ENCODE measurements around the gene KCNJ16. TPM values are rescaled to one million over a fixed set of nuclear protein-coding genes. Genes with fewer than 3 reads are reported as not detected.

Gene KCNJ16
- total RNA-seq, 1 donor, result under 0.01 TPM

DNA sequence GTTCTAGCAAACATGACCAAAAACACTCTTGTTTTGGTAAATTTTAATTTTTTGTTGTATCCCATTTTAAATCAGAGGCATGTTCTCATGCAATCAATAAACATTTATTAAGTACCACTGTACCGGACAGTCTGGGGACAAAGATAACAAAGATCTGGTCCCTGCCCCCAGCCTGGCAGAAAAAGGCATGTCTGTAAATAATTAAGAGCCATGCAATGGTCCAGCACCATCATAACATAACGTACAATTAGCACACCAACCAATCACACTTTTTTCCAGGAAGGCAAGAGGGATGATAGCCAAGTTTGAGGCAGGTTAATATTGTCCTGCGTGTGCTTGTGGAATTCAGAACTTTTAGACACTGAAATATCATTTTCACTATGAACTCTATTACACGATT lies 3.5 kb downstream of the KCNJ16 start:
- Histone ChIP-seq H3K4me3 (ENCODE audit: low read length) (no peak overlapping the region), H3K4me1 (ENCODE audit: insufficient read depth, low read length) (no peaks in the 10 kb centered on the region), H3K9me3 (ENCODE audit: low read depth, low read length) (no peaks in the 10 kb centered on the region), H3K27me3 (ENCODE audit: insufficient read depth, low read length) (no peaks in the 10 kb centered on the region)

GRCh38 chr17:70078994-70079531 lies 4.0 kb downstream of the KCNJ16 start:
- Histone ChIP-seq H3K4me3 (ENCODE audit: low read length) (no peak overlapping the region), H3K9me3 (ENCODE audit: low read depth, low read length) (no peaks in the 10 kb centered on the region), H3K27me3 (ENCODE audit: insufficient read depth, low read length) (no peaks in the 10 kb centered on the region), H3K4me1 (ENCODE audit: insufficient read depth, low read length) (no peaks in the 10 kb centered on the region)

- Histone ChIP-seq H3K27me3 (ENCODE audit: insufficient read depth, low read length) (no peaks in the 10 kb centered on the region), H3K4me1 (ENCODE audit: insufficient read depth, low read length) (no peaks in the 10 kb centered on the region), H3K4me3 (ENCODE audit: low read length) (no peak overlapping the region), H3K9me3 (ENCODE audit: low read depth, low read length) (no peaks in the 10 kb centered on the region)
These were observed 5.7 kb downstream of the KCNJ16 start for GRCh38 chr17:70080541-70081347.

DNA sequence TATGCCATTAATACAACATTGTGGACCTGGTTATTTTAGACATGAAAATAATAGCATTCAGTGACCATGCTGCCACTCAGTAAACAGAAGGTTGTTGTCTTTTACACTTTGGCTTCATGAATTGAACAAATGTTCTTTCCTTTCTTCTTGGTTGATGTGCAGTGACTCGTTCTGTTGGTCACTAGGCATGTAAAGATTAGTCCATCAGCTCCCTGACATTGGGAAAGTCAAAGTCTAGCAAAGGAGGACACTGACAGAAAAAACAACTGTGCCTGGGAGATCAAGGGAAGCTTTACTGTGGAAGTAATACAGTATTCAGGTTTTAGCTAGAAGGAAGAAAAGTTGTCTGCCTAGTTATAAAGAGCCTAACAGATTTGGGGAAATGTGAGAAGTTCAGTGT lies 6.9 kb downstream of the KCNJ16 start:
- H3K9me3 ChIP-seq (ENCODE audit: low read depth, low read length), result no peaks in the 10 kb centered on the region
- no peaks in the 10 kb centered on the region for H3K4me1 ChIP-seq (ENCODE audit: insufficient read depth, low read length)
- H3K4me3 ChIP-seq (ENCODE audit: low read length), result no peak overlapping the region
- no peaks in the 10 kb centered on the region for H3K27me3 ChIP-seq (ENCODE audit: insufficient read depth, low read length)

DNA sequence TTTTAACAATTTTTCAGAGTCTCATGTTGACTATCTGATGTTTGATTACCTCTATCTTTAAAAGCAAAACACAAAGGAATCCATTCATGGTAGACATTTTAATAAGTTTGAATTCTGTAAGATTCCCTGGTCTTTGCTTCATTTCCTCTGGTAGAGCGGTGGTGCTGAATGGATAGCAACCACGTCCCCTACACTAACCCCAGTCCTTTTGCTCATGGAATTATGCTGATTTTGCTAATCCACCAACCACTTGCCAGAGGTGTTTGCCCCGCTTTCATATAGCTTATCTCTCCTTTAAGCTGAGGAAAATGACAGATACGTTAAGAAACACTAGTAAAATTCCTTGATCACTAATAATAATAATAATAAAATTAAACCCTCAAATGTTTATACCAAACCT lies 9.5 kb downstream of the KCNJ16 start:
- H3K9me3 ChIP-seq (ENCODE audit: low read depth, low read length), result no peaks in the 10 kb centered on the region
- no peaks in the 10 kb centered on the region for H3K4me1 ChIP-seq (ENCODE audit: insufficient read depth, low read length)
- no peak overlapping the region for H3K4me3 ChIP-seq (ENCODE audit: low read length)
- H3K27me3 ChIP-seq (ENCODE audit: insufficient read depth, low read length), result no peaks in the 10 kb centered on the region

GRCh38 chr17:70086516-70086915 lies 11.5 kb downstream of the KCNJ16 start:
- Histone ChIP-seq H3K27me3 (ENCODE audit: insufficient read depth, low read length) (no peaks in the 10 kb centered on the region), H3K4me1 (ENCODE audit: insufficient read depth, low read length) (no peaks in the 10 kb centered on the region), H3K9me3 (ENCODE audit: low read depth, low read length) (no peaks in the 10 kb centered on the region), H3K4me3 (ENCODE audit: low read length) (no peak overlapping the region)

DNA sequence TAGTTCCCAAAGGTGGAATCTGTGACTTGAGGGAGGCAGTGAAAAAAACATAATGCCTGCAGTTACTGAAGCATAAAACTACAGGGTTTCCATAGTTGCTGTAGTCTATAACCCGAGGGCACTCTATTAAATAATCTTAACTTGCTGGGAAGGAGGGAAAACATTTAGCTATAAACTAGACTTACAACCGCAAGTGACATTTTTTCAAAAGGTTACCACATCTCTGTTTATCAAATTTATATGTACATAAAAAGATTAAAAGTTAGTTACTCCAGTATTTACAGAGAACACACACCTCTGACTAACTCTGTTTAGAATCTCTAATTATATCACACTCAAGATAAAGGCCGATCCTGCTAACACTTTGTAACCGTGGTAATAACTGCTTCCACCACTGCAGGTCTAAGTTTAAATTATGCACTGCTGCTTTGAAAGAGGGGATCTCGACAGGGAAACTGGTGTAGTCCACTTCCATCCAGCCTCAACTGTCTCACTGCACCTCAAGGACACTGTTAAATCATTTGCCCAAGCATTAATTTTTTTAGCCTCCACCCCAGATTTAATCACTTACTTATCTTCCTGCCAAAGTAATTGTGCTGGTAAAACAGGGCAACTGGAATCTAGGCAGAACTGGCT lies 14.6 kb downstream of the KCNJ16 start:
- Histone ChIP-seq H3K9me3 (ENCODE audit: low read depth, low read length) (no peaks in the 10 kb centered on the region), H3K4me3 (ENCODE audit: low read length) (no peak overlapping the region), H3K4me1 (ENCODE audit: insufficient read depth, low read length) (no peaks in the 10 kb centered on the region), H3K27me3 (ENCODE audit: insufficient read depth, low read length) (no peaks in the 10 kb centered on the region)

DNA sequence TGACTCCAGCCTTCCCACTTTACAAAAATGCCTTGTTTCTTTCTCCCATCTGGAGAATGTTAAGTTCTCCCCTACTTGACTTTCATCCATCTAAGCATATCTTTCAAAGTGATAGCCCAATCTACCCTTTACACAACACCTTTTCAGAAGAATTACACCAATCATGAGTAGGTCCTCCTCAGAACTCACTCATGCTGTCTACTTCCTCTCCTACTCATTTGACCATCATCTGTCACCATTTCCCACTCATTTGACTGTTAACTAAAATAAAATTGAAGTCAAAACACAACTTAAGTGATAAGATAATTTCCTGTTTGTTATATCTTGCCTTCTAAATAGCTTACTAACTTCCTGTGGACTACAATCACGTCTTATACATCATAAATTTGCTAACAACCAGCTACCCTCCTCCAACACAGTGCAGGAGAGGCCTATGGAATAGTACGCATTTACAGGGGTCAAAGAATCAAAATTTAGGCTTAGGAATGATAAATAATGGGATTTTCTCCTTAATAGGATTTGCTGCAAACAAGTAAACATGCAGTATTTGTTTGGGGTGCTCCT lies 16.1 kb downstream of the KCNJ16 start:
- Histone ChIP-seq H3K9me3 (ENCODE audit: low read depth, low read length) (no peaks in the 10 kb centered on the region), H3K27me3 (ENCODE audit: insufficient read depth, low read length) (no peaks in the 10 kb centered on the region), H3K4me1 (ENCODE audit: insufficient read depth, low read length) (no peaks in the 10 kb centered on the region), H3K4me3 (ENCODE audit: low read length) (no peak overlapping the region)

GRCh38 chr17:70091696-70092095 lies 16.7 kb downstream of the KCNJ16 start:
- no peaks in the 10 kb centered on the region for H3K27me3 ChIP-seq (ENCODE audit: insufficient read depth, low read length)
- no peaks in the 10 kb centered on the region for H3K9me3 ChIP-seq (ENCODE audit: low read depth, low read length)
- no peaks in the 10 kb centered on the region for H3K4me1 ChIP-seq (ENCODE audit: insufficient read depth, low read length)
- no peak overlapping the region for H3K4me3 ChIP-seq (ENCODE audit: low read length)

DNA sequence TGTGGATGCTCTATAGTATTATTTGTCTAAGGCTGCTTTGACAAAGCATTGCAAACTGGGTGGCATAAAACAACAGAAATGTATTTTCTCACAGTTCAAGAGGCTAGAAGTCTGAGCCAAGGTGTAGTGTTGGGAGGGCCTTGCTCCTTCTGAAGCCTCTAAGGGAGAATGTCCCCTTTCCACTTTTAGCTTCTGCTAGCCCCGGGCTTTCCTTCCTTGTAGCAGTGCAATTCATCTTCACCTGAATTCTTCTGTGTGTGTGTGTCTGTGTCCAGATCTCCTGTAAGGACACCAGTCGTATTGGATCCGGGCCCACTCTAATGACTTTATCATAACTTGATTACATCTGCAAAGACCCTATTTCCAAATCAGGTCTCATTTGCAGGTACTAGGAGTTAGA lies 18.1 kb downstream of the KCNJ16 start:
- Histone ChIP-seq H3K9me3 (ENCODE audit: low read depth, low read length) (no peaks in the 10 kb centered on the region), H3K4me1 (ENCODE audit: insufficient read depth, low read length) (no peaks in the 10 kb centered on the region), H3K27me3 (ENCODE audit: insufficient read depth, low read length) (no peaks in the 10 kb centered on the region), H3K4me3 (ENCODE audit: low read length) (no peak overlapping the region)

- no peaks in the 10 kb centered on the region for H3K9me3 ChIP-seq (ENCODE audit: low read depth, low read length)
- H3K27me3 ChIP-seq (ENCODE audit: insufficient read depth, low read length), result no peaks in the 10 kb centered on the region
- H3K4me3 ChIP-seq (ENCODE audit: low read length), result no peak overlapping the region
- H3K4me1 ChIP-seq (ENCODE audit: insufficient read depth, low read length), result peaks cover 17% of the 10 kb centered on the region
These were observed 20.4 kb downstream of the KCNJ16 start for GRCh38 chr17:70095455-70095854.

- Histone ChIP-seq H3K27me3 (ENCODE audit: insufficient read depth, low read length) (no peaks in the 10 kb centered on the region), H3K4me3 (ENCODE audit: low read length) (no peak overlapping the region), H3K4me1 (ENCODE audit: insufficient read depth, low read length) (peaks cover 17% of the 10 kb centered on the region), H3K9me3 (ENCODE audit: low read depth, low read length) (no peaks in the 10 kb centered on the region)
These were observed 21.8 kb downstream of the KCNJ16 start for GRCh38 chr17:70096861-70097260.

GRCh38 chr17:70098030-70098429 lies 23.0 kb downstream of the KCNJ16 start:
- no peaks in the 10 kb centered on the region for H3K9me3 ChIP-seq (ENCODE audit: low read depth, low read length)
- no peaks in the 10 kb centered on the region for H3K27me3 ChIP-seq (ENCODE audit: insufficient read depth, low read length)
- H3K4me1 ChIP-seq (ENCODE audit: insufficient read depth, low read length), result peaks cover 17% of the 10 kb centered on the region
- no peak overlapping the region for H3K4me3 ChIP-seq (ENCODE audit: low read length)

- H3K4me1 ChIP-seq (ENCODE audit: insufficient read depth, low read length), result peaks cover 17% of the 10 kb centered on the region
- no peak overlapping the region for H3K4me3 ChIP-seq (ENCODE audit: low read length)
- no peaks in the 10 kb centered on the region for H3K27me3 ChIP-seq (ENCODE audit: insufficient read depth, low read length)
- H3K9me3 ChIP-seq (ENCODE audit: low read depth, low read length), result no peaks in the 10 kb centered on the region
These were observed 24.3 kb downstream of the KCNJ16 start for GRCh38 chr17:70099294-70099693.

GRCh38 chr17:70099884-70100283 lies 24.9 kb downstream of the KCNJ16 start:
- Histone ChIP-seq H3K4me1 (ENCODE audit: insufficient read depth, low read length) (peaks cover 17% of the 10 kb centered on the region), H3K27me3 (ENCODE audit: insufficient read depth, low read length) (no peaks in the 10 kb centered on the region), H3K4me3 (ENCODE audit: low read length) (no peak overlapping the region), H3K9me3 (ENCODE audit: low read depth, low read length) (no peaks in the 10 kb centered on the region)
